Activated naive CD4-positive, alpha-beta T cell treated with anti-CD3 and anti-CD28 coated beads, Interleukin-2, amount 50 U/mL, for 16 hours (primary cell): ENCODE results near the gene PNKD.

ENCODE experiments used
- DNase-seq: peaks from one replicate; pipeline ENCODE4 v3.0.0-alpha.2; 2020

The PNKD gene

GRCh38 chr2:218273908-218274249 lies 3.6 kb downstream of the PNKD start:
- DNase-seq: no peak

DNA sequence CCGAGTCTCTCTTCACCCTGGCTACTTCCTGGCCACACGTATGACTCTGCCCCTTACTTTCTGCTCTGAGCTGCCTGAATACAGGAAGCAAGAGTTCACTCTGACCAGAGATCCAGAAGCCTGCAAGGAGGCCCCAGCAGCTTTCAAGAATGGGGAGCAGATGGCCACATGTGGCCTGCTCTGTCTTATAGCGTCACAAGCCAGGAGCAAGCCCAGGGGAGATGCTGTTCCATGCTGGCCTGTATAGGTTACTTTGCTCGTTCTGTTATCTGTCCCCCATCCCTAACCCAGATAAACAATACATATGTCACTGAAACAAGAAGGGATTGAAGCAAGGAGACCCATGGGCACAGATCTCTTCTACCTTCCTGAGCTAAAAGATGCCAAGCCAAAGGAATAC lies 4.3 kb downstream of the PNKD start:
- no peak for DNase-seq

GRCh38 chr2:218275371-218276072 lies 5.2 kb downstream of the PNKD start:
- DNase-seq: no peak

GRCh38 chr2:218276986-218277755 lies 6.9 kb downstream of the PNKD start:
- no peak for DNase-seq

- no peak for DNase-seq
Measured at GRCh38 chr2:218277921-218278320, 7.6 kb downstream of the PNKD start.

GRCh38 chr2:218278531-218279360 lies 8.4 kb downstream of the PNKD start:
- DNase-seq: no peak

DNA sequence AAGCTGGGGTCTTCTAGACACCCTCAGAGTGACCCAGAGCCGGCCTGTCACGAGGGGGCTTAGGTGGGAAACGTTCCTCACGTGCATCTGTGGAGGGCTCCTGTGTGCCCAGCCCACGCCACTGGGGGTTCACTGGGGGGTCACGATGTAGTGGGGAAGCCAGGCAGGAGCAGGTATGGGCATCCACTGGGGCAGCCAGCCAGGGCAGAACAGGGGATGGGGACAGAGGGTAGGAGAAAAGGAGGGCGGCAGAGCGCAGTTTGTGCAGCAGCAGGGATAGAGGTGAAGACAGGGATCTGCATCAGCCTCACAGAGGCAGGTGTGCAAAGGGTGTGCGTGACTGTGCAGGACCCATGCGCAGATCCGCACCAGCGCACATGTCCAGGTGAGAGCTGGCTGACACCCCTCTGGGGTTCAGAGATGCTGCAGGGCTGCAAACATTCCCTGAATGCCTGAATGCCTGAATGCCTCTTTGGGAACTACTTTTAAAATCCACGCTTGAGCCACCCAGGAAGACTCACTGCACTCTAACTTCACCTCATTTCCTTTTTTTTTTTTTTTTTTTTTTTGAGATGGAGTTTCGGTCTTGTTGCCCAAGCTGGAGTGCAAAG lies 10.0 kb downstream of the PNKD start:
- no peak for DNase-seq

DNA sequence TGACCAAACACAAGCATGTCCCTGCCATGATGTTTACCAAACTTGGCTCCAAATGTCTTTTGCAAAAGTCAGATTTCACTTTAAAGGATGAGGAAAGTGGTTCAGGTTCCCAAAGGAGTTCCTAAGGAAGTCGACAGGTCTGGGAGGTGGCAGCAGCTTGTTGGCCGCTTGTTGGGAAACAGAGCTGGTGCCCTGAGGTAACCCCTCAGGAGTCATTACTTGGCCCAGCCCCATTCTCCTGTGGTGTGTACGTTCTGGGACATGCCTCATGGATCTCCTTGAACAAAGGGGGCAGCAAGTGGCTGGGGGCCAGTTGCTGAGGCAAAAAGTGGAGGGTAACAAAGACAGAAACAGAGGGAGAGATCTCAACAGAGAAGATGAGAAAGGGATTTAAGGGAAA lies 11.1 kb downstream of the PNKD start:
- no peak for DNase-seq

GRCh38 chr2:218282173-218282991 lies 12.1 kb downstream of the PNKD start:
- no peak for DNase-seq

DNA sequence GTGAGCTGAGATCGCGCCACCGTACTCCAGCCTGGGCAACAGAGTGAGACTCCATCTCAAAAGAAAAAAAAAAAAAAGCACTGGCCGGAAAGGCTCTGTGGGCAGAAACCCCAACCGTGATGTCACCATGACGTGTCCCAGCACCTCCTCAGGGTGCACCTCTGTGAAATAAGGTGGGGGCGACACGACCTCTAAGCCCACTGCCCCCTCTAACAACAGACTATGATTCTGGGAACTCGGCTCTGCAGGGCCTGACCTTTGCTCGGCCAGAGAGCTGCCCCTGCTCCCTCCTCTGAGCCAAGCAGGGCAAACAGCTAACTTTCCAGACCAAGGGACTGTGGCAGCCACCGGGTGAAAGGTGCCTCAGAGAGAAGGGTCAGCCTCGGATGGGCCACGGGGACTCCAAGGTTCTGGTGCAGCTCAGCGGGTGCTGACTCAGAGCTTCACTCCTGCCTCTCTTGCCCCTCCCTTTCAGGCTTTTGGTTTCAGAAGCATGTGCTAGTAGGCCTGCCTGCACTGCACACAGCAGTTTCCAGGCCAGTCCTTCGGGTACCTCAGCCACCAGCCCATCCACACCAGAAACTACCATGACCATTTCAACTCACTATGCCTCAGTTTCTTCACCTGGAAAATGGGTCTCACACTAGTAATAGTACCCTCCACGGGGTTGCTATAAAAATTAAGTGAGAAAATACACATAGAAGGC lies 13.9 kb downstream of the PNKD start:
- DNase-seq: peak; percentile 55

- DNase-seq: no peak
Measured at GRCh38 chr2:218285604-218286003, 15.3 kb downstream of the PNKD start.

- peak; percentile 69 for DNase-seq
Measured at GRCh38 chr2:218286570-218287459, 16.5 kb downstream of the PNKD start.

DNA sequence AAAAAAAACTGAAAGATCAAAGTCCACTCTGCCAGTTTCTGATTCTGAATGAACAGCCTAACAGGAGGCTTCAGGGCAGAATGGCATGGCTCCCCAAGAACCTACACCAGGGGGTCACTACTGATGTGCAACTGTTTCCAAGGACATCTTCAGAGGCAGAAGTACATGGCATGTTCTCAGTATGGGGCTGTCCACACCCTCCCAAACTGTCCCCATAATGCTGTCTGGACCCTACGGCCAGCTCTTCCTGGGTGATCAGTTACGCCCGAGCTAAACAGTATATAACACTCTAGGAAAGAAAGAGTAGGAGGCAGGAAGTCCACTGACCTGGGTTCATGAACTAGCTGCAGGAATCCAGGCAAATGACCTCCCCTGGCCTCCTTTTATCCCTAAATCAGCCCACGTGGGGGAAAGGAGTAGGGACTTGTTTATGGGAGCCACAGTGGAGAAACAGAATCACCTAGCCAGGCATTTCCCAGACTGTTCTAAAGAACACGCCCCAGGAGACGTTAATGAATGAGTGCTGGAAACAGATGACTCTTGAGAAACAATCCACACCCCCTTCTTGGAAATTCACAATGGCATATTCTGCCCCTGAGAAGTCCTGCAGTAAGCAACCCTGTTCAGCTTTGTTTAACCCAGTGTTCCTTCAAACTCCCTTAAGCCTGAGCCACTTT lies 19.5 kb downstream of the PNKD start:
- DNase-seq: no peak

- DNase-seq: no peak
Measured at GRCh38 chr2:218290316-218291261, 20.3 kb downstream of the PNKD start.

DNA sequence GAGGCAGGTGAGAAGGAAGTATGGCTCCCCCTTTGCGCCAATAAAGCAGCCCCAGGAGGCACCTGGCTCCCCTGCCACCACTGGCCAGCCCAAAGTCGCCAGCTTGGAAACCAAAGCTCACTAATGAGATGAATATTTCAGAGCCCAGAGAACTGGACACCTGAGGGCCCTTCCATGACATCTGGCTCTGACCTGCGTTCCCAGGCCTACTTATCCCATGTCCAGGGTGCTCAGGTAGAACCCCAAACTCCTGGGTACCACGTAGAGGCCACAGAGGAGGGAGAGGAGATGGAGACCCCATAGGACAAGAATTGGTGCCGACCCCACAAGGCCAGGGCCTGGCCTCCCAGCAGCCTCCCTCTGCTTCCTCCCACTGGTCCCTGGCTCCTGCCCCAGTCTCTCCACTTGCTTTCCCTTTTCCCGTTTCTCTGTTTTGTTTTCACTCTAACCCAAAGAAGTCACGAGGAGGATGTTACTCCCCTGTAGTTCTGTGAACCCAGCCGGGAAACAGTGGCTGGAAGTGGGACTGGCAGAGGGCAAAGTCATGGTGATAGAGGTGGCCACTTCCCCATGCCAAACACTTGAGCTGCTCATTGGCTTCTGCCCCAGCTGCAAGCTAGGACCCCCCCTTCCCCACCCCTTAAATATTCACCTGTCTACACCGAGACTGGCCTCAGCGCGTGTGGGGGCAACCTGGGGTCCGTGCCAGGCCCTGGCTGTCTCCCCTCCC lies 21.2 kb downstream of the PNKD start:
- DNase-seq: no peak

DNA sequence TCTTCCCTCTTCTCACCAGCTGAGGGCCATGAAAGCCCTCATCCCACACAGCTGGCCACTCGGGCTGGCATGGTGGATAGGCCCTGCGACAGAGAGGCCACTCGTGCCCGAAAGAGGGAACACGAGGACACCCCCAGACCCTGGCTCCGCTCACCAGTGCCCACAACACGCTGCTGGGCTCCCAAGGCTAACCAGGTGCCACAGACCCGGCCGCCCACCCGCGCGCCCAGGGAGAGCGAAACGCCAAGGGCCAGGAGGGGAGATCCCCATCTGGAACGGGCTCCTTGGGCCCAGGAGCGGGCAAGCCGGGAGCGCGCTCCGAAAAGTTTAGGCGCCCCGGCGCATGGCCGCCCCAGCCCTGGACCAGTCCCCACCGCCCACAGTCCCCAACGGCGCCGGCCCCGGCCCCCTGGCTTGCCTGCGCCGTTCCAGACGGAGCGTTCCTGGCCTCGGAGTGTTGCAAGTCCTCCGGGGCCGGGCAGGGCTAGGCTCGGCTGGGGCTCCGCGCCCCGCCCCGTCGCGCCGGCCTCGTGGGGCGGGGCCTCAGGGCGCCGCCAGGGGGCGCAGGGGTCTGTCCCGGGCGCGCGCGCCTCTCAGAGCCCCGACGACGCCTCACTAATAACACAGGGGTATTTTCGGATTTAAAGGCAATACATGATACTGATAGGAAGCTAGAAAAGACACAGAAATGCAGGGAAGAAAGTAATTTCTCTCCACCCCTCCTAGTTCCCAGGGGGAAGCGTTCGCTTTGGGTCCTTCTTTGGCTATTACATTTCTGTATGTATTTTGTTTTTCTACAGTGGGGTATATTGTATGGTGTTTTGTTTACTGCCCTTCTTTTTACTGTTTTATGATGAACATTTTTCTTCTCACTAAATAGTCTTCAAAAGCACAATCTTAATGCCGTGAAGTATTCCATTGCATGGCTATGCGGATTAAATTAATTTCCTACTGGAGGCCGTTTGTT lies 22.0 kb downstream of the PNKD start, which contains the start of gene TMBIM1:
Gene TMBIM1 (minus strand): TSS at position 456 of the 967 bp plus-strand sequence. CDS start 10,362 bp downstream, outside the sequence.
- peak; percentile 81 for DNase-seq
